Fibroblast of skin of left biceps (primary cell): ENCODE measurements around the gene CH25H.

Experiments
- DNase-seq, 2 experiments: peaks; one replicate each; pipeline ENCODE4 v3.0.0-alpha.2; 2013; ENCODE audit warnings: low read depth in 2 of 2

Gene CH25H

DNA sequence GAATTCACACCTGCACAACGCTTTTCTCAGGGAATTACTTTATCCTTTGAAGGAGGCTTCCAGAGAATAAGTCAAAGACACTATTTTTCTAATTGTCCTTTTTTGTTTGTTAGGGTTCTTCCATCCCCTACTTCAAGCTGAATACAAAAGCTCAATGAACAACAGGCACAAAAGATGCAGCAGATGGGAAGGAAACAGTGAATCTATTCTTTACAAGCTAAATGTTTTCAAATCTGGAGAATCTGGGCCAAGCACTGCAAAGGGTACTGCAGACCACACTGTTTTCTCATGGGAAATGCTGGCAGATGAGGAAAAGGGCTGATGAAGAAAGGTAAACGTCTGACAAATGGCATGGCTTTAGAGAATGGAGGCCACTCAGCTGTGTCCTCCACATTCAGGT lies 25.9 kb upstream of the CH25H start:
- no peak for DNase-seq

DNA sequence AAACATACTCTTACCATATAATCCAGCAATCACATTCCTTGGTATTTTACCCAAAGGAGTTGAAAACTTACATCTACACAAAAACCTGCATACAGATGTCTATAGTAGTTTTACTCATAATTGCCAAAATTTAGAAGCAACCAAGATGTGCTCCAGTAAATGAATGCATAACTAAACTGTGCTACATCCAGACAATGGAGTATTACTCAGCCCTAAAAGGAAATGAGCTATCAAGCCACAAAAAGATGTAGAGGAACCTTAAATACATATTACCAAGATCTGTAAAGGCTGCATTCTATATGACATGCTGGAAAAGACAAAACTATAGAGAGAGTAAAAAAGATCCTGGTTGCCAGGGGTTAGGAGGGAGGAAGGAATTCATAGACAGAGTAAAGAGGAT lies 21.8 kb upstream of the CH25H start:
- DNase-seq = no peak

DNA sequence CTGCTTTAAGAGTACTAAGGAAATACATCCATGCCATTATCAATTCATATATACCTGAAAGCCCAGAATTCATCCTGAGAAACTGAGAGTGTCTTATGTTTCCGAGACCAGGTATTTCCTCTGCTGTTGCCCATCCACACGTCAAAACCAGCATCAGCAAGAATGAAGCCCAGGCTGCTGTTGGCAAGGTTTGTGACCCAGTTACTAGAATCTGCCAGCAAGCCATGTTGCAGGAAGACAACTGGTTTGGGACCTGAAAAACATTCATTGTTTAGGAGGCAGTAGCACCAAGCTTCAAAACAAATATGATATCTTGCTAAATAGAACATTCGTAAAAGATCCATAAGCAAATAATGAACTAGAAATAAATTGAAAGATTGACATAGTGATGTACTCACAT lies 21.0 kb upstream of the CH25H start:
- DNase-seq = no peak

DNA sequence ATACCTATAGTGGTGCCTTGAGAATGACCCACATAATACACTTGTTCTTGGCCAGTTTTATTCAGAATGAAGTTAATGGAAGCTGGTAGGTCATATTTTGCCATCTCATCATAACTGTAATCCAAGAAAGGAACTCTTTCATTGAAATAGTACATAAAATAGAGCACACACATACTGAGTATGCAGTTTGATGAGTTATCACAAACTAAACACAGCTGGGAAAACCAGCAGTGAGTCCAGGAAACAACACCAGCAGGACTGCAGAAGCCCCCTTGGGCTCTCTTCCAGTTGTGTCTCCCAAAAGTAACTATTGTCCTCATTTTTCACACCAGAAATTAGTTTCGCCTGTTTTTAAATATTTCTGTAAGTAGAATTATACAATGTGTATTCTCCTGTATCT lies 19.8 kb upstream of the CH25H start:
- no peak for DNase-seq

DNA sequence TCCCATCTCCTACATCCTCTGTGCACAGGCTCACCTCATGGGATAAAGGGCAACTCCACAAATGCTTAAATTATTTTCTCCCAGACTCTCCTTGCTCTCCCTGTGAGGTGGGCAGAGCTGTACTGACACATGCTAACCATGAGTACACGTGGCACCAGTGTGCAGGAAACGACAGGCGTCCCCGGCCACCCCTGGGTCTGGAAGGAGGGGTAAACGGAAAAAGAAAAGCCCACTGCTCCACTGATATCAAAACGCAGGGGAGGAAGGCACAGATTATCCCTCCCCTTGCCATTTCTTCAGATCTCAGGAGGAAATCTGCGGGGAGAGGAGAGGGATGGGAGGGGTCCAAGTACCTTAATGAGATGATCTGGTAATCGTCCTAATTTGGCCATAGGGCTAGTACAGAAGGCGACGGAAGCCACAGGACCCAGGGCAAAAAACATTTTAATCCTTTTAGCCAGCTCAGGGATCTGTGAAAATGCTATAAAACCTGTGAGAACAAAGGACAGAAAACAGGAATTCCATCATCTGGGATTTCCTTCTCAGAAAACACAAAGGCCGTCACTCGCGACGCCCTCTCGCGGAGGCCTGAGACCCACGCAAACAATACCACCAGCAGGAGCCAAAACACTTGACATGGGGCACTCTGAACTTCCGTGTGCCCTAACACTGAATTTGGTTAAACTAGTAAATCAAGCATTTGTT lies 17.8 kb upstream of the CH25H start:
- DNase-seq = no peak

DNA sequence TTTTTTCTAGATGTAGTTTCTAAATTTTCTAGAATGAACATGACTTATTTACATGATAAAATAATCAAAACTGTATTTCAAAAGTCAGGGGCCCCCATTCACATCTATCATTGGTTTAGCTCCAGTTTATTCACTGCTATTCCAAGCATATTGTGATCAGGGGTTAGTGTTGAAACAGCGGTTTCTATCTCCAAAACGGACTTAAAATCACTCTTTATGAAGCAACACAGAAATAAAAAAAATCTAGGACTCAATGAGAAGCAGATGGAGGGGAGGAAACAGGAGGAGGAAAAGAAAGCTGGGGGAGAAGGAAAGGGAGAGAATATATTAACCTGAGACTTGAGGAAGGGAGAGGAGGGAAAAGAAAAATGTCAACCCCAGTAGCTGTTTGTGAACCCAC lies 14.8 kb upstream of the CH25H start:
- no peak for DNase-seq

DNA sequence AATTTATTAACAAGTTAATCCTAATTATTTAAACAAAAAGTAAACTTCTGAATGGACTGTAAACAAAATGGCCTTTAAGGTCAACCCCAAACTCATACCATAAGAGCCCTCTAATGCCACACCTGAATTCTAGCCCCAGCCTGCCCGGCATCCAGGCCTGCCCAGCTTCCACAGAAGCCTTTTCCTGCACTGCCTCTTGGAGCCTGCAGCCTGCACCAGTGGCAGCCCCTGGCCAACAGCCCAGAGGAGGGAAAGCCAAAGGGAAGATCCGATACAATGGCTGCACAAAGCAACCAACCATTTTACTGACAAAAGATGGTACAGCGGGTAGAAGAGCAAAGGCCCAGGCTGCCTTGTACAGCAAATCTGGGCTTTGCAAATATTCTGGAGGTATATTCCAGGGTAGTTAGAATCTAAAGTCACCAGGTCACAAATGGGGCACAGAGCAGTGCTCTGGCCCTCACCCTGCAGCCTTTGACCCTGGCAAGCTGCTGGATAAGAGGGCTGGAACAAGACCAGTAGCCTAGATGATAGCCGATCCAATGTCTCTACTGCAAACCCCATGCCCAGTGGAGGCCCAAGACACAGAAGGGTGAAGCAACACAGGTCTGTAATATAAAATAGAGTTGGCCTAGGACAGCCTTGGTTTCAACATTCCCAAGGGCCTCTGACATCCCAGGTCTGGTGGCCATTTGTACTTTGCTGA lies 12.5 kb upstream of the CH25H start:
- DNase-seq = no peak

DNA sequence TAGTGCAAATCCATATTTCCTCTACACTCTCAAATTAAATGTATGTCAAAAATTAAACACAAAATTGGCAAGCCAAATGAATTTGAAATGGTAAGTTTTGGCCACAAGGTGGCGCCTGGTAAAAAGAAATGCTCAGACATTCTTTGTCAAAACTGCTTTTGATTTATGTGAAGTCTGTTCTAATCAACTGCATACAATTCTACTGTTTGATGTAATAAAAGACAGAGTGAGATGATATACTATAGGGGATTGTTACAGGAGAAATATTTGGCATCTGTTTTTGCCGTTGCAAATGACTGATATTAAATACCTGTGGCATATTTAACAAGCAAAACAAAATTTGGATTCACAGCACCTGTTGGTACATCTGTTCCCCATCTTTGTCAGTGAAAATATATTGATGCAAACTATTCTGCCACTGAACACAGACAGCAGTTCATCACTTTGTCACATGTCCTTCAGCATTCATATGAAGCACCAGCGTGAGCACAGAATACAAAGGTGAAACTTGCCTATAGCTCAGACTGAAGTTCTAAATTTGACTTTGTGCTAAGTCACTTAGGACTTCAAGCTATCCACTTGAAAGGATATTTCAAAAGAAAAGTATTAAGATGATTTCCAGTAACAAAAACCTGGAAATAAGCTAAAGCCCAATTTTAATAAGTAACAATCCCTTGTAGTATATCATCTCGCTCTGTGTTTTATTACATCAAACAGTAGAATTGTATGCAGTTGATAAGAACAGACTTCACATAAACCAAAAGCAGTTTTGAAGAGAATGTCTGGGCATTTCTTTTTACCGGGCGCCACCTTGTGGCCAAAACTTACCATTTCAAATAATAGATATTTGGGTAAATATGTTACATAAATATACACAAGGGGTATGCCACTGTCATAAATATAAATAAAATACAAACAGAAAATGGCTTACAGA lies 10.2 kb upstream of the CH25H start:
- no peak for DNase-seq

DNA sequence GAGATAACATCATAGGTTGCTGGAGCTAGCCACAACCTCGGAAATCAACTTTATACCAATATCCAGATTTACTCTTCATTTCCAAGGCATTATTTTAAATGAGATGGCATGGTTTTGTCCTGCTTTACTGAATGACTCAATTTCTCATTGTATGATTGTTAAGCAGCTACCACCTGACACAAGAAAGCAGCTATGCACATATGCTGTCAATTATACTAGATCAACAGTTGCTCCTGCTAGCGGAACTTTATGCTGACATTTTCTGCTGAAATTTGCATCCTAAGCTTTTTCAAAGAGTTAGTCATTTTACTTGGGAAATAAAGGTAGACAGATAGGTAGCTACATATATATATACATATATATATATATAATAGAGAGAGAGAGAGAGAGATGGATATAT lies 8.9 kb upstream of the CH25H start:
- no peak for DNase-seq

DNA sequence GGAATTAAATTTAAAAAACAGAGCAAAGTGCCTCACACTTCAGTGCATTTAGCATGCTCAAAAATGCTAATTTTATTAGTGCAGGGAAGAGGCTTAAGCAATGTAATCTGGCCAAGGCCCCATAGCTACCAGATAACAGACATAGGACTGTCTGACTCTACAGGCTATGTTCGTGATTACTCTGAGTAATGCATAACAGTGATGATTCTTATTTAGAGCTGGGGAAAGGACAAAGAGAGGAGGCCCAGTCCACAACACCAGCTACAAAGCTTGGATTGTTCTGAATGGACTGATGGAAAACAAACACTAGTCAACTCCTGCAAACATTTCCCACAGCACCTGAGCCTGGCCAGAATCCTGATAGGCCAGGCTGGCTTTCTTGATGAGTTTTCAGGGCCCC lies 8.4 kb upstream of the CH25H start:
- DNase-seq = no peak

DNA sequence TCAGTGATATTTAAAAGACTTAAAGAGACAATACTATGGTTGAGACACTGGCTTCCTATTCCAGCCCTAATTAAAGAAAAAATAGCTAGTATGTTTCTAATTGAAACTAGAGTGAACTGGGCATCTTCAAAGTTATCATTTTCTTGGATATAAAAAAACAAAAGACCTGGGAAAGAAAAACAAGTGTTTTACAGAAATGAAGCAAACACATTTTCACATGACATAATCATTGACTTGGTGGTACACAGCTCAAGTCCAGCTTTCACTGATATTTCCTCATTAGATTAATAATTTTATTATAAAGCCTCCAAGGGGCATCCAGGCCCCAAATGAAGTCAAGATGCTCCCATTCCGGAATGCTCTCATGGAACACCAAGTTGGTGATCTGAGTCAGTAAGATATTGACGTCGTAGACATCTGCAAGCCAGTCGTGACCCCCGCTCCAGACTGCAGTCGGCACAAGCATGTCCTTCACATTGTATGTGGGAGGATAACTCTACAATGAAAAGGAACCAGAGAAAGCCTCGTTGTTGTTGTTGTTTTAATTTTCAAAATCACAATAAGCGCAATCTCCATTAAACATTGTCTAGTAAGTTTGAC lies 7.5 kb upstream of the CH25H start:
- no peak for DNase-seq

DNA sequence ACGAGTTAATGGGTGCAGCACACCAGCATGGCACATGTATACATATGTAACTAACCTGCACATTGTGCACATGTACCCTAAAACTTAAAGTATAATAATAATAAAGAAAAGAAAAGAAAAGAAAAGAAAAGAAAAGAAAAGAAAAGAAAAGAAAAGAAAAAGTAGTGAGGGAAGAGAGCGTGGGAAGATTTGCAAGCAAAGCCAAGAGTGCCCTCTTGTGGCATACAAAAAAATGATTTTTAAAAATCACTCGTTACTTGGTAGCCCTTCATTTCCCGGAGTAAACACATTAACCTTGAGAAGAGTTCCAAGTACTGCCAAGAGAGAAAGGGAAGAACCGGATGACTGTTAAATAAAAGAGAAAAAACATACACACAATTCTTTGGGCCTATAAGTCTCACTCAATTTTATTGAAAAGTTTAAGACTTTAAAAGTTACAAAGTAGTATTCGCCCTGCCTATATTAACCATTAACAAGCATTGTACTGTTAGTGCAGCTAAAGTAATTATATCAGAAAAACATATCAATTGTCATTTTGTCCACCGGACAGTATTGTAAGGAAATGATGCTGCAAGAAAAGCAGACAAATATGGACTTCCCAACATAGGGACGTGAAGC lies 6.2 kb upstream of the CH25H start:
- no peak for DNase-seq

DNA sequence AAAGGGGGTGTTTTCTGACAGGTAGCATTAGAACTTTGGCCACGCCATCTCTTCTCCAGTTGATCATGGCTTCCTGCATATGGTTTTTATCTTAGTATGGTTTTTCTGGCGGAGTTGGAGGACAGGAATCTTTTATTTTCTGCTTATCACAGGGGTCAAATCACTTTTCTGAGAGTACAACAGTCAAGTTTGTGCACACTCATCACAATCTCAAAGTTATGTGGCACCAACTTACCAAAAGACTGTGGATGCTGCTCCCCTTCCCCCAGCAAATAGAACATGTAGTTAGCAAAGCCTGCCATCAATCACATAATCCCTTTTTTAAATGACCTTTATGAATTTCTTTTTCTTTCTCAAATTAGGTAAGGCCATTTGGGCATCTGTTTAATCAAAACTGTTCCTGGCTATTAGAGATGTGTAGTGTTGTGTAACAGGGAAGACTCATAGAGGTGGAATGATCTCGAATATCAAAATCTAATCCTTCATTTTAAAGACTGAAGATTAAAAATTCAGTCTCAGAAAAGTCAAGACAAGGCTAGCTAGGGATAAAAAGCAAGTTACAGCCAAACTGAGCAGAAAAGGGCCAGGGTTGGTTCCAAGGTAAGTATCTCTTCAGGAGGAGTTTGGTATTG lies 3.8 kb upstream of the CH25H start:
- DNase-seq = no peak

DNA sequence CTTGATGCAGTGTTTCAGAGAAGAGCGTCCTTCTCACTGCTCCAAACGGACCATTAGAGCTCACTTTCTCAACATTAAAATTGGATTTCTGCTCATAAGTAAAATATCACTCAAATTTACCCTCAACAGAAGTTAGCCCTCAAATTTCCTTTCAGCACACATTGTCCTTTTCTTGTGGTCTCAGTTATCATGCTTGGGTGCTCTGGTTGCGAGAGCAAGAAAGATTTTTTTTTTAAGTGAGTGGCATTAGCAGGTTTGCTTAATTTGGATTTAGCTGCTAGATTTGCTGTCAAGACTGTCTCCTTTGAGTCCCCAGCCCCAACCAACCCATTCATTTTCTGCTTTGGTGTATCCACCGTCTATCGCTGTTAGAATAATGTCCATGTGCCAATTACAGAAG lies 2.6 kb upstream of the CH25H start:
- DNase-seq = no peak

DNA sequence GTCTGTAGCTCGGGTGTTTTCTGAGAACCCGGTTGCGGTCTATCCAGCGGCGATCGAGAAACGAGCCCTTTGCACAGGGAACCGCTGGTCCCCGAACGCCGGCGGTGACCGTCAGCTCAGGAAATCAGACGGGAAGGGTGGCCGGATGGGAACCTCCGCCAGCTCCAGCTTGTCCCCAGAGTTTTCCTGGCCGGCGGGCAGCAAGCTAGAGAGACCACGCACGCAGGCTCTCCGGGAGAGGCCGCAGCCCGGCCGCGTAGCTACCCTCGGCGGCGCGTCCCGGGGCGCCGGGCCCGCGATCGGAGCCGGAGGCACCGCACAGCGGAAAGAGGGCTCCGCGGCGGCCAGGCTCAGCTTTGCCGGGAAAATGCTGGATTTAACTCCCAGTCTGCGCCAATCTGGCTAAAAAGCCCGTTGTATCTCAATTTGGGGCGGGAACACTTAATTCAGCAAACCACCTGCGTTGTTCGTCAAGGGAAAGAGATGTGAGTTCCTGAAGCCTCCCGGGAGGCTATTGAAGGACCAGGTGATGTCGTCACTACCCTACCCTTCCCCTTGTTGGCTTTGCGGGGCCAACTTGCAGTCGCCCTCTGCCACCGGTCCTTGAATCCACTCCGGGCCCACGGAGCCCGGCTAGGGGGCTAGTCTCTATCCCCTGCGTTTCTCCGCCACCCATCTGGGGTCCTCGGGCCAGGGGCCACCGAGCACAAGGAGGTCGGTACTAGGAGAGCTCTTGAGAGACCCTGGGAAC lies 859 bp upstream of the CH25H start:
- no peak for DNase-seq

DNA sequence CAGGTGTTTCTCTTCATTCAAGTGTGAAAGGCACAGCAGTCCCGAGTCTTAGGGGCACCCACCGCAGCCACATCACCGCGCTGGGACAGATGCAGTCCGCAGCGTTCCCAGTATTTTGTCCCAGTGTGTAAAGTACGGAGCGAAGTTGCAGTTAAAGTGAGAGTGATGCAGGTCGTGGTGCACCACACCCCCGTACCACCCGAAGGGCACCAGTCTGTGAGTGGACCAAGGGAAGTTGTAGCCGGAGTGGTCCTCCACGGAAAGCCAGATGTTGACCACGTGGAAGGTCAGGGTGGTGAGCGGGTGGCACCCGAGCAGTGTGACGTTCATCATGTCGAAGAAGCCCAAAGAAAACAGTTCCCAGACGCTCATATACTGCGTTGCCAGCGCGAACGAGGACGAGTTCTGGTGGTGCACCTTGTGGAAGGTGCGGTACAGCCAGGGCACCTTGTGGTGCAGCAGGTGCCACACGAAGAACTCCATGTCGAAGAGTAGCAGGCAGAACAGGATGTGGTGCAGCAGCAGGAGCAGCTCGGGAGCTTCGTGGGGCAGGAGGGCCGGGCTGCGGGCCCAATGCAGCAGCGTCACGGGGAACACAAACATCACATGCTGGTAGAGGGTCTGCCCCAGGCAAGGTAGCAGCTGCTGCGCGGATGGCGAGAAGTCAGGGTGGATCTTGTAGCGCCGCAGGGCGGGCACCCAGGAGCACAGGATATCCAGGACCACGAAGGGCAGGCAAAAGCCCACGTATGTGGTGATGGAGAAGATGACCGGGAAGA lies 526 bp downstream of the CH25H start:
- DNase-seq = no peak

DNA sequence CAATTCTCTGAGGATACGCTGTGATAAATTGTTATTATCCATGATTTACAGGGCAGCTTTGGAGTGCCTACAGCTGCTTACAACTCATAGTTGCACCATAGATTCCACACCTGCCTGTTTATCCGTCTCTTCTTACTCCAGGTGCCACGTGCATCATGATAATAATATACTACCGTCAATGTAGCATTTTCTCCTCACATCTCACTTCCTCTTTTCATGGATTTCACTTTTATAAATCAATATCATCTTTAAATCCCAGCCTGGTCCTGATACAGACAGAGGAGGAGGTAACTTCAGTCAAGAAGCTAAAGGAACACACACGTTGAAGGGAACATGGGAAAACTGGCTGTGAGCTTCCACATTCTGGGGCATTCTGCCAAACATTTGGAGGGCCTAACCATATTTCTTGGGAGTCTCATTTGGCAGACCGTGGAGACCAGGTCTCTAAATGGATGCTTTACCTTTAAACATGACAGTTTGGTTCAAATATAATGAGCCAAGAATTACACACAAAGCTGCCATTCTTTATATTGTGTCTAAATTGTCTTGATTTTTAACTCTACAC lies 2.4 kb downstream of the CH25H start:
- DNase-seq = peak in 1 of 2 experiments; percentile 43

DNA sequence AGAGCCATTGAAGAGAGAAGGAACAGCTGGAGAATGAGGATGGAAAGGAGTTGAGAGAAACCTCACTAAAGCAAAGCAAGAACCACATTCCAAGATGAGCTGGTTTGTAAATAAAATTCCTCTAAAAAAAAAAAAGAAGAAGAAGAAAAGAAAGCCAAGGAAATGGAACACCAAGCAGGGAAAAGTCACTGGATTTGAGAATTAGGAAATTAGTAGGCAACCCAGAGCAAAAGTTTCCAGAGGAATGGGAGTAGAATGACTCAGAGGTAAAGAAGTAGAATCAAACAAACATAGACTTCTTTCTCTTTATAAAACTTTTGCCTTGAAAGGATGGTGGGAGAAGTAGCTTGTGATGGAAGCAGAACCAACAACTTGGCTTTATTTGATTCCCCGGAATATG lies 3.9 kb downstream of the CH25H start:
- no peak for DNase-seq

DNA sequence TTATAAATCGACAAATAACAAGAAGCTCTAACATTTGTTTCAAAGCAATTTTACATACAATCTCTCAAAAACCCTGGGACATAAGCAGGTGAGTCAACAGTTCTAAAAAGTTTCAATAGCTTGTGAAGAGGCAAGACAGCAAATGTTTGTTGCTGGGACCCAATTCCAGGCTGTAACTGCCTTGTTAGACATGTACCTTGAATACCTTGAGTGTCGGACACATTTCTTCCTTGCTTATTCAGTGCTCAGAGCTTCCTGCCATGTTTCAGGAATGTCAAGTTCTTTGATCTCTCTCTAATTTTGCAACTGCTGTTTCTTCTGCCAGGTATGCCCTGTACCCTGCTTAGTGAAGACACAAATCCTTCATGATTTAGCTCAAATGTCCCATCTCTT lies 5.1 kb downstream of the CH25H start:
- no peak for DNase-seq
